ENCODE data around the gene ELANE.

Gene ELANE

GRCh38 chr19:867855-868457 is 15.9 kb downstream of the ELANE start:
- no peak overlapping the region for H3K4me3 ChIP-seq (replicated peaks; ENCODE audit: low read depth, low read length)
- no peak for DNase-seq (ENCODE audit: extremely low read depth, low read depth)
- TF ChIP-seq CTCF (IDR thresholded peaks at IDR 0.05; ENCODE audit: low read depth, low read length, missing control alignments) = no peak

GRCh38 chr19:868458-869244 is 16.5 kb downstream of the ELANE start:
- H3K4me3 ChIP-seq (replicated peaks; ENCODE audit: low read depth, low read length) = no peak overlapping the region
- no peak for TF ChIP-seq CTCF (IDR thresholded peaks at IDR 0.05; ENCODE audit: low read depth, low read length, missing control alignments)
- no peak for DNase-seq (ENCODE audit: extremely low read depth, low read depth)

- peak; percentile 90 for DNase-seq (ENCODE audit: extremely low read depth, low read depth)
- 0 out of 2 replicates have a peak overlapping the region, but pooled peaks have one; percentile 2 for H3K4me3 ChIP-seq (replicated peaks; ENCODE audit: low read depth, low read length)
- no peak for TF ChIP-seq CTCF (IDR thresholded peaks at IDR 0.05; ENCODE audit: low read depth, low read length, missing control alignments)
Observed at GRCh38 chr19:869245-870177, 17.4 kb downstream of the ELANE start.

- no peak for TF ChIP-seq CTCF (IDR thresholded peaks at IDR 0.05; ENCODE audit: low read depth, low read length, missing control alignments)
- DNase-seq (ENCODE audit: extremely low read depth, low read depth) = no peak
- H3K4me3 ChIP-seq (replicated peaks; ENCODE audit: low read depth, low read length) = no peak overlapping the region
Observed at GRCh38 chr19:870314-870713, 18.2 kb downstream of the ELANE start.

GRCh38 chr19:870963-871401 is 18.9 kb downstream of the ELANE start:
- no peak overlapping the region for H3K4me3 ChIP-seq (replicated peaks; ENCODE audit: low read depth, low read length)
- no peak for DNase-seq (ENCODE audit: extremely low read depth, low read depth)
- TF ChIP-seq CTCF (IDR thresholded peaks at IDR 0.05; ENCODE audit: low read depth, low read length, missing control alignments) = no peak

- no peak overlapping the region for H3K4me3 ChIP-seq (replicated peaks; ENCODE audit: low read depth, low read length)
- DNase-seq (ENCODE audit: extremely low read depth, low read depth) = no peak
- no peak for TF ChIP-seq CTCF (IDR thresholded peaks at IDR 0.05; ENCODE audit: low read depth, low read length, missing control alignments)
Observed at GRCh38 chr19:871446-872265, 19.6 kb downstream of the ELANE start.
